Measurements from ENCODE around the gene EDEM3. TPM values are rescaled to one million over a fixed set of nuclear protein-coding genes. Genes with fewer than 3 reads are reported as not detected.

The EDEM3 gene
- polyA plus RNA-seq, 2 donors, result 6.0 to 6.7 TPM

DNA sequence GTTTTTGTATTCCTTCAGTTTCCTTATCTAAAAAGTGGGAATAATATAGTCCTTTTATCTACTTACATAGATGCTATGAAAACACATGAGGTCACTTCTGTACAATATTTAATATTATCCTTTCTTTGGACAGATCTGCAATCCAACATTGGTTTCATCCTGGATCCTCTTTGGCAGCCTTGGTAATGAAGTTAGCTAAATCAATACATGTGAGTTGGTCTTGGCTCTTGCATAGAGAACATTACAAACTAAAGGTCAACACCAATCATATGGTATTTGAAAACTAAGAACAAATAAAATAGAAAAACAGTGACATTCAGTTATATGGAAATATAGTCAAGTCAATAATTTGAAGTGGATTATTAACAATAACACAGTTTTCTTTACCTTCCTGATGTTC lies 3.2 kb upstream of the EDEM3 start:
- Histone ChIP-seq H3K4me1 (ENCODE audit: control insufficient read depth in 2 of 2, insufficient read depth in 2 of 2, low read length in 1 of 2) (peaks cover 0 to 2% of the 10 kb centered on the region in 2 donors), H3K4me3 (ENCODE audit: low read depth in 1 of 2, low read length in 2 of 2) (no peak overlapping the region), H3K9me3 (ENCODE audit: control insufficient read depth in 2 of 2, insufficient read depth in 1 of 2, low read depth in 1 of 2, low read length in 1 of 2) (no peaks in the 10 kb centered on the region), H3K36me3 (ENCODE audit: control insufficient read depth in 2 of 2, insufficient read depth in 2 of 2, low read length in 1 of 2) (no peaks in the 10 kb centered on the region), H3K27ac (ENCODE audit: low read depth in 2 of 2, low read length in 1 of 2) (no peak overlapping the region), H3K27me3 (ENCODE audit: control insufficient read depth in 1 of 2, insufficient read depth in 2 of 2, low read length in 2 of 2) (no peaks in the 10 kb centered on the region)

DNA sequence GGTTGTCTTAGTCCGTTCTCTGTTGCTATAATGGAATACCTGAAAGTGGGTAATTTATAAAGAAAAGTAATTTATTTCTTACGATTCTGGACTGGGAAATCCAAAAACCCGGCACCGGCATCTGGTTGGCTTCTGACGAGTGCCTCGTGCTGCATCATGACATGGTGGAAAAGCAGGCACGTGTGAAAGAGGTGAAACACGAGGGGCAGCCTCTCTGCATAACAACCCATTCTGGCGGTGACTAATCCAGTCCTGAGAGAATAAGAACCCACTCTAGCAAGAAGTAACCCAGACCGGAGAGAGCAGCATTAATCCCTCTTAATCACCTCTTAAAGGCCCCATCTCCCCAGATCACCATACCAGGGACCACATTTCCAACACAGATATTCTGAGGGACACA lies 2.7 kb upstream of the EDEM3 start:
- Histone ChIP-seq H3K4me1 (ENCODE audit: control insufficient read depth in 2 of 2, insufficient read depth in 2 of 2, low read length in 1 of 2) (peaks cover 0 to 2% of the 10 kb centered on the region in 2 donors), H3K4me3 (ENCODE audit: low read depth in 1 of 2, low read length in 2 of 2) (no peak overlapping the region), H3K9me3 (ENCODE audit: control insufficient read depth in 2 of 2, insufficient read depth in 1 of 2, low read depth in 1 of 2, low read length in 1 of 2) (no peaks in the 10 kb centered on the region), H3K27ac (ENCODE audit: low read depth in 2 of 2, low read length in 1 of 2) (no peak overlapping the region), H3K27me3 (ENCODE audit: control insufficient read depth in 1 of 2, insufficient read depth in 2 of 2, low read length in 2 of 2) (no peaks in the 10 kb centered on the region), H3K36me3 (ENCODE audit: control insufficient read depth in 2 of 2, insufficient read depth in 2 of 2, low read length in 1 of 2) (no peaks in the 10 kb centered on the region)
- 85 to 90% methylated on average over 10 of the region's 10 CpGs for WGBS, 2 donors

DNA sequence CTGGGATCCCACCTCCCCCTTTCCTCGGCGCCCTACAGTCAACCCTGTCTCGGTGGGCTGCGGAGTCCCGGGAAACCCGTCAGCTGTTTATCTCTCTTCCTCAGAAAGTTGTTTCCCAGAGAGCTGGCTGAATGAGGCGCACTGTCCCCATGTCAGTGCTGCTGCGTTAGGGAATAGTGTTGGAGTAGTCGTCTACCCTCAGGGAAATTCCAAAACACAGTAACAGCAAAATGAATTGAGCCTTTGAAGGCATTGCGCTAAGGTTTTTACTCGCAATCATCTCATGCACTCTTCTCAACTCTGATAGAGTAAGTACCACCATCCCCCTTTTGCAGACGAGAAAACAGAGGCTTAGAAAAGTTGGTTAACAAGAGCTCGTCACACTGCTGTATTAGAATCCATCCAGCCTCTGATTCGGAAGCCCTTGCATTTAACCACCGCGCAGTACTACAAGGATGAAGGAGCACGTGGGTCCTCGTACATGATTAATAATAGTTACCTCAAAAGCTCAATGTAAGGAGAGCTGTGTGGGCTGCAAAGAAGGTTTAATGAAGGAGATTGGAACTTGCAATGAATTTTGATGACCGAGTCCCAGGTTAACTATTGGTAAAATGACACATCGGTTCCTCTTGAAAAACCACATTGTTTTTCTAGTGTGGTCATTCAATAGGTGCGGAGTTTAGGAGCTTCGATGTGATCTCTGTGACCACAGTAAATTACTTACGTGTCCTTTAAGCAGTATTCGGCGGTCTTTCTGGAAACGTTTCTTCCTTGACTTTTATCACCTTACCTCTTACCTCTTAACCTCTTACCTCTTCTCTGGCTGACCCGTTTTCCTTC lies 788 bp upstream of the EDEM3 start:
- WGBS, 2 donors, result 3 to 4% methylated on average over 27 of the region's 27 CpGs
- Histone ChIP-seq H3K9me3 (ENCODE audit: control insufficient read depth in 2 of 2, insufficient read depth in 1 of 2, low read depth in 1 of 2, low read length in 1 of 2) (no peaks in the 10 kb centered on the region), H3K27ac (ENCODE audit: low read depth in 2 of 2, low read length in 1 of 2) (peak overlapping the region; percentile 80 to 85), H3K4me3 (ENCODE audit: low read depth in 1 of 2, low read length in 2 of 2) (peak overlapping the region; percentile 70 to 84), H3K27me3 (ENCODE audit: control insufficient read depth in 1 of 2, insufficient read depth in 2 of 2, low read length in 2 of 2) (no peaks in the 10 kb centered on the region), H3K4me1 (ENCODE audit: control insufficient read depth in 2 of 2, insufficient read depth in 2 of 2, low read length in 1 of 2) (peaks cover 0 to 2% of the 10 kb centered on the region in 2 donors), H3K36me3 (ENCODE audit: control insufficient read depth in 2 of 2, insufficient read depth in 2 of 2, low read length in 1 of 2) (no peaks in the 10 kb centered on the region)

DNA sequence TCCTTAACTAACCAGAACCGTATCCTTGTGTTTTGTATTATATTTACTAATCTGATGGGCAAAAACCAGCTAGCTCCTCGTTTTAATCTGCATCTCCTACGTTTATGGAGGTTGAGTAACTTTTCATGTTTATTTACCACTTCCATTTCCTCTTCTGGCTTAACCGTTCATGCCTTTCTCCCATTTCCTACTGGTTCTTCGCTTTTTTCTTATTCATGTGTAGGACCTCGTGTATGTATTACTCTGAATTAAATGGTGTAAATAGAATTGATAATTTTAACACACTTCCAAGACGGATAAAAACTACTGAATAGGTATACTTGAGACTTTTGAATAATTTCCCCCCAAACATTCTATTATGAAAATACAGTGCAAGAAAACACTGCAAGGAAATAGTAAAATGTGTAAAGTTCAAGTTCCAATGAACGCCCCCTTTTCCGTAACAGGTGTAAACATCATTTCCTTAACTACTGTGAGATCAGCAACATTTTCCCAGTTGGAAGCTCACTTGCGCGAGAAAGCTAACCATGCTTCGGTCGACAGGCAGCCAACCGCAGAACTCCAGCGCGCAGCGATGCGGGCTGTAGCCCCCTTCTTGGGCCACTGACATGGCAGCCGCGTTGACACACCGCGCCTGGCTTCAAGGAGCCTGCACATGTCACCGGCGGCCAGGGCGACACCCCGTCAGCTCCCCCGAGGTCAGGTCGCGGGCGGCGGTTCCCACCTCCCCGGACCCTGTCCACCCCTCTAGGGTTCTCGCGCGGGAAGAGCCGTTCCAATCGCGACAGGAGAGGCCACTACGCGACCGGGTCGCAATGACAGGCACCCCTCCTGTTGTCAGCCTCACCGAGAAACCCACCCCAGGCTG lies 816 bp downstream of the EDEM3 start:
- WGBS, 2 donors, result 1 to 2% methylated on average over 43 of the region's 43 CpGs
- Histone ChIP-seq H3K36me3 (ENCODE audit: control insufficient read depth in 2 of 2, insufficient read depth in 2 of 2, low read length in 1 of 2) (no peaks in the 10 kb centered on the region), H3K27me3 (ENCODE audit: control insufficient read depth in 1 of 2, insufficient read depth in 2 of 2, low read length in 2 of 2) (no peaks in the 10 kb centered on the region), H3K4me1 (ENCODE audit: control insufficient read depth in 2 of 2, insufficient read depth in 2 of 2, low read length in 1 of 2) (peaks cover 0 to 2% of the 10 kb centered on the region in 2 donors), H3K9me3 (ENCODE audit: control insufficient read depth in 2 of 2, insufficient read depth in 1 of 2, low read depth in 1 of 2, low read length in 1 of 2) (no peaks in the 10 kb centered on the region), H3K27ac (ENCODE audit: low read depth in 2 of 2, low read length in 1 of 2) (peak overlapping the region; percentile 88 to 97), H3K4me3 (ENCODE audit: low read depth in 1 of 2, low read length in 2 of 2) (peak overlapping the region; percentile 84 to 98)

DNA sequence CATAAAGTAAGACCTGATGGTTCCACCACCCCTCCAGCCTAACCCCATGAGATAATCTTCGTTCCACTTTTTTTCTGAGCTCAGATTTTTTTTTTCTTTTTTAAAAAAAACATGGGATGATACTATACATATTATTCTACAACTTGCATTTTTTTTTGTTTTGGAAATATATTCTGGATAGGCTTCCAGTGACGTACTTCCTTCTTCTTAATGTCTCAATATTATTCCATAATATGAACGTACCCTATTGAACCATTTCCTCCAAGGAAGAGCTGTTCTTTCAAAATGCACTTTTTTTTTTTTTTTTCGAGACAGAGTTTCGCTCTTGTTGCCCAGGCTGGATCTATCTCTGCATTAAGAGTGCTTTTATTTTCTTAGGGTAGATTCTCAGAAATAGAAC lies 1.5 kb downstream of the EDEM3 start:
- Histone ChIP-seq H3K4me3 (ENCODE audit: low read depth in 1 of 2, low read length in 2 of 2) (peak overlapping the region in 1 of 2 donors; percentile 98), H3K9me3 (ENCODE audit: control insufficient read depth in 2 of 2, insufficient read depth in 1 of 2, low read depth in 1 of 2, low read length in 1 of 2) (no peaks in the 10 kb centered on the region), H3K4me1 (ENCODE audit: control insufficient read depth in 2 of 2, insufficient read depth in 2 of 2, low read length in 1 of 2) (peaks cover 0 to 2% of the 10 kb centered on the region in 2 donors), H3K27ac (ENCODE audit: low read depth in 2 of 2, low read length in 1 of 2) (no peak overlapping the region), H3K27me3 (ENCODE audit: control insufficient read depth in 1 of 2, insufficient read depth in 2 of 2, low read length in 2 of 2) (no peaks in the 10 kb centered on the region), H3K36me3 (ENCODE audit: control insufficient read depth in 2 of 2, insufficient read depth in 2 of 2, low read length in 1 of 2) (no peaks in the 10 kb centered on the region)
- WGBS, 2 donors, result 50 to 68% methylated on average over 5 of the region's 5 CpGs

DNA sequence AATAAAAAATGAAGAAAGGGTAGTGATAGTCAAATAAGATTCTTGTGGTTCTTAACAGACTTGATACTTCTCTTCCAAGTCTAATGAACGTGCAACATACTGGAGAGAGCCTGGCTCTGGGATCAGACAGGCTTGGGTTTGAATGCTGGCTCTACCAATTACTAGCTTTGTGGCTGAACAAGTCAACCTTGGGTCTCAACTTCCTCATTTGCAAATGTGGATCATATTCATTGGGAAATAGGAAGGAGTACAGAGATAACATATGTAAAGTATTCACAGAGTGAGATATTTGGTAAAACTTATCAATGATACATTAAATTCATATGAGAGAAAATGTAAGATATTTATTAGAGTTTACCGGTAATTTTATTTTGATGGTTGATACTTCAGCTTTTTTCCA lies 2.0 kb downstream of the EDEM3 start:
- H3K27ac ChIP-seq (ENCODE audit: low read depth in 2 of 2, low read length in 1 of 2), result no peak overlapping the region
- H3K27me3 ChIP-seq (ENCODE audit: control insufficient read depth in 1 of 2, insufficient read depth in 2 of 2, low read length in 2 of 2), result no peaks in the 10 kb centered on the region
- no peak overlapping the region for H3K4me3 ChIP-seq (ENCODE audit: low read depth in 1 of 2, low read length in 2 of 2)
- WGBS, 2 donors, result 89 to 93% methylated on average over 2 of the region's 2 CpGs
- H3K9me3 ChIP-seq (ENCODE audit: control insufficient read depth in 2 of 2, insufficient read depth in 1 of 2, low read depth in 1 of 2, low read length in 1 of 2), result no peaks in the 10 kb centered on the region
- no peaks in the 10 kb centered on the region for H3K36me3 ChIP-seq (ENCODE audit: control insufficient read depth in 2 of 2, insufficient read depth in 2 of 2, low read length in 1 of 2)
- peaks cover 0 to 2% of the 10 kb centered on the region in 2 donors for H3K4me1 ChIP-seq (ENCODE audit: control insufficient read depth in 2 of 2, insufficient read depth in 2 of 2, low read length in 1 of 2)

DNA sequence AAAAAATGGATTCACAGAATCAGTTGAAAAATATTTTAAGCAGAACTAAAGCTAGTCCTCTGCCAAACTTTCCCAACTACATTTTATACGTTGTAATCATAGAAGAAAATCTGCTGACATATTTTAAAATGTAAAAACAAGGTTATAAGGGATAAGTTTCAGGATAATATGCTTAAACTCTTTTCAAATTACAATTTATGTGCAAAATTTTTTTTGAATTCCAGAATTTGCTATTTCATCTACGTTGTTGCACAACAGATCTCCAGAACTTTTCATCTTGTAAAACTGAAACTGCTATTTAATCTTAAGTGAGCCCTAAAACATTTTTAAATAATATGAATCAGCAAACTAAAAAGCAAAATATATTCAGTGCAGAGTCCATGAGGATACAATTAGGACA lies 5.9 kb downstream of the EDEM3 start:
- Histone ChIP-seq H3K4me3 (ENCODE audit: low read depth in 1 of 2, low read length in 2 of 2) (no peak overlapping the region), H3K9me3 (ENCODE audit: control insufficient read depth in 2 of 2, insufficient read depth in 1 of 2, low read depth in 1 of 2, low read length in 1 of 2) (no peaks in the 10 kb centered on the region), H3K36me3 (ENCODE audit: control insufficient read depth in 2 of 2, insufficient read depth in 2 of 2, low read length in 1 of 2) (no peaks in the 10 kb centered on the region), H3K27me3 (ENCODE audit: control insufficient read depth in 1 of 2, insufficient read depth in 2 of 2, low read length in 2 of 2) (no peaks in the 10 kb centered on the region), H3K4me1 (ENCODE audit: control insufficient read depth in 2 of 2, insufficient read depth in 2 of 2, low read length in 1 of 2) (no peaks in the 10 kb centered on the region), H3K27ac (ENCODE audit: low read depth in 2 of 2, low read length in 1 of 2) (no peak overlapping the region)
- WGBS, 2 donors, result 67 to 68% methylated on average over 2 of the region's 2 CpGs

DNA sequence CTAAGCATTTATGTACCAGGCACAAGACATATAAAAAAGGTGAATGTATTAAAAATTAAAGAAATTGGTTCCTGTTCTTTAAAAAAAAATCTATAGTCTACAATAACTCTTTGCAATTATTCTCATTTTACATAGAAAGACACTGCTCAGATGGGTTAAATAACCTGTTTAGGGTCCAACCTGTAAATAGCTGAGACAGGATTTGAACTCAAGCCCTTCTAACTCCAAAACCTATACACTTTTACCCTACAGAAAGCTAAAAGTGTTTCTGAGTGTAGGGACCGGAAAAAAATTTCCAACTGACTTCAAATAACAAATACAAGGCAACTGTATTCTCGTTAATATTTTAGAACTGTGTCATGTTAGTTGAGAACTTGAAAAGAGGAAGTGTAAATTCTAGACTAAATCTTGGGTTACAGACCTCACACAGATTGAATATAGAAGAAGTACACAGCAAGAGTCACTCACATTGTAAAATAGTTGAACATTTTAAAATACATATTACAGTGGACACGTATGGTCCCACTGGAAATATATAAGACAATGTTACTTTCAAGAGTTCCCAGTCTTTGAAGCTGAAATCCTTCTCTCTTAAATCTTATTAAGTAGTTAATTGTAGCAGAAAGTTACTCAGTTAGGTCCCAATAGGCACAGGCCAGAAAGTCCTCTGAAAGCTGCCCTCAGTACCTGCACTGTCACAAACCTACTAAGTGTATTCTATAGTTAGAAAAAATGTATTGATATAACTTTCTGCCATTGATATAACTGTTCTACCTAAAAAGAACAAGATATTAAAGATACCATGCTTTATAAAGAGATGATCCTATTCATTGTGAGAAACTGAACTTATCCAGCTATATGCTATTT lies 7.3 kb downstream of the EDEM3 start:
- Histone ChIP-seq H3K27me3 (ENCODE audit: control insufficient read depth in 1 of 2, insufficient read depth in 2 of 2, low read length in 2 of 2) (no peaks in the 10 kb centered on the region), H3K27ac (ENCODE audit: low read depth in 2 of 2, low read length in 1 of 2) (no peak overlapping the region), H3K4me3 (ENCODE audit: low read depth in 1 of 2, low read length in 2 of 2) (no peak overlapping the region), H3K9me3 (ENCODE audit: control insufficient read depth in 2 of 2, insufficient read depth in 1 of 2, low read depth in 1 of 2, low read length in 1 of 2) (no peaks in the 10 kb centered on the region), H3K4me1 (ENCODE audit: control insufficient read depth in 2 of 2, insufficient read depth in 2 of 2, low read length in 1 of 2) (no peaks in the 10 kb centered on the region), H3K36me3 (ENCODE audit: control insufficient read depth in 2 of 2, insufficient read depth in 2 of 2, low read length in 1 of 2) (no peaks in the 10 kb centered on the region)
- 73 to 86% methylated on average over 3 of the region's 3 CpGs for WGBS, 2 donors

DNA sequence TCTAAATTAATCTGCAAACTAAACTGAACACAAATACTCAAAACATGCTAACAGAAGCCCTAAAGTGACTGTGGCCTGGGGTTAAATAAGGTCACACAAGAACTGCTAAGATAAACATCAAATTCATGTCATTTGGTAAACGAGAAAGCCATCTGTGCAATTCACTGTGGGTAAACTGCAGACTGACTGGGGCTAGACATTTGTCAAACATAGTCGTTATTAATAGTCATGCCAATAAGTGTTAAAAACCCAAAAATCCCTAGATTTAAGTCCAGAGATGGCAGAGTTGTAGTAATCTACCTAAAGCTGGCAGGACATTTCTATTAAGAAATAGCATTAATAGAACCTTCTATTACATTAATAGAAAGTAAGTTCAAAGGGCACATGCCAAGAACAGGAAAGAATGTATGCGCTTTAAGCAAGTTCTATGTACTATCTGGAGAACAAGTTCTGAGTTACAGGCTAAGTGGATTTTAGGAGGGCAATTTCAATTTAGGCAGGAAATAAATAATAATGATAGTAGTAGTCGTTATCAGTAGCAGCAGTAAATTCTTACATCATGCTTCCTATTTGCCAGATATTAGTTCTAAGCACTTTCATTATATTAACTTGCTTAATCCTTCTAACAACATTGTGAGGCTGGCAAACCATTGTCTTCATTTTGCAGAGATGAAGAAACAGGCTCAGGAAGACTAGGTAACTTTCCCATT lies 8.6 kb downstream of the EDEM3 start:
- Histone ChIP-seq H3K36me3 (ENCODE audit: control insufficient read depth in 2 of 2, insufficient read depth in 2 of 2, low read length in 1 of 2) (no peaks in the 10 kb centered on the region), H3K4me3 (ENCODE audit: low read depth in 1 of 2, low read length in 2 of 2) (no peak overlapping the region), H3K4me1 (ENCODE audit: control insufficient read depth in 2 of 2, insufficient read depth in 2 of 2, low read length in 1 of 2) (no peaks in the 10 kb centered on the region), H3K27me3 (ENCODE audit: control insufficient read depth in 1 of 2, insufficient read depth in 2 of 2, low read length in 2 of 2) (no peaks in the 10 kb centered on the region), H3K27ac (ENCODE audit: low read depth in 2 of 2, low read length in 1 of 2) (no peak overlapping the region), H3K9me3 (ENCODE audit: control insufficient read depth in 2 of 2, insufficient read depth in 1 of 2, low read depth in 1 of 2, low read length in 1 of 2) (no peaks in the 10 kb centered on the region)
- WGBS, 2 donors, result 43 to 54% methylated on average over 4 of the region's 4 CpGs

Data from esophagus (tissue), 2 donors.